Ureter (tissue), 1 donor: ENCODE measurements around the gene CCNA1. TPM values are rescaled to one million over a fixed set of nuclear protein-coding genes. Genes with fewer than 3 reads are reported as not detected.

Source experiments
- DNase-seq: peaks from one replicate; pipeline ENCODE4 v3.0.0-alpha.2; 2020; ENCODE audit warnings: low spot score
- total RNA-seq: library from RNA; stranded (reverse); gene quantifications from one replicate; pipeline ENCODE4 v1.2.4, GENCODE V29; 2023
- donor health status: DM: yes; HTN: yes; CAD: no.

Gene CCNA1
- total RNA-seq, 1 donor from 2014 or later: 1.3 TPM

- DNase-seq: no peak
Measured at GRCh38 chr13:36453516-36453915, 21.2 kb downstream of the CCNA1 start.

- no peak for DNase-seq
Measured at GRCh38 chr13:36454121-36454520, 21.8 kb downstream of the CCNA1 start.

- DNase-seq: no peak
Measured at GRCh38 chr13:36454987-36455386, 22.7 kb downstream of the CCNA1 start.

- no peak for DNase-seq
Measured at GRCh38 chr13:36456577-36456976, 24.3 kb downstream of the CCNA1 start.

GRCh38 chr13:36461506-36461905 lies 29.2 kb downstream of the CCNA1 start:
- DNase-seq: no peak

GRCh38 chr13:36475468-36475867 lies 43.2 kb downstream of the CCNA1 start:
- no peak for DNase-seq

- DNase-seq: no peak
Measured at GRCh38 chr13:36476661-36477060, 44.4 kb downstream of the CCNA1 start.

- no peak for DNase-seq
Measured at GRCh38 chr13:36480726-36481427, 48.6 kb downstream of the CCNA1 start.

- DNase-seq: no peak
Measured at GRCh38 chr13:36490055-36490454, 57.8 kb downstream of the CCNA1 start.

Other genes with a start within 250 kb of the CCNA1 start
- 9.7 TPM for gene SOHLH2, start 217.9 kb upstream of the CCNA1 start, total RNA-seq
- gene CCDC169, start 134.7 kb upstream of the CCNA1 start, total RNA-seq: 17.8 TPM
- gene SPART, start 86.1 kb upstream of the CCNA1 start, total RNA-seq: 89.2 TPM
- 0.34 TPM for gene SERTM1, start 241.5 kb downstream of the CCNA1 start, total RNA-seq